Nephron (organoid): ENCODE measurements around the gene ELMOD1.

Experiments
- H3K27ac Mint-ChIP-seq, 3 experiments: 2 replicates each; pipeline ENCODE4 v1.8.0; 2020; ENCODE audit warnings: mixed read lengths in 3 of 3, mild to moderate bottlenecking in 2 of 3, moderate library complexity in 1 of 3
- H3K27me3 Mint-ChIP-seq: 2 replicates; pipeline ENCODE4 v1.8.0; 2021; ENCODE audit warnings: low read depth, mild to moderate bottlenecking, moderate library complexity, mixed read lengths
- H3K36me3 Mint-ChIP-seq: 2 replicates; pipeline ENCODE4 v1.8.0; 2020; ENCODE audit warnings: low read depth, mixed read lengths
- H3K4me1 Mint-ChIP-seq: 2 replicates; pipeline ENCODE4 v1.8.0; 2020; ENCODE audit warnings: mixed read lengths
- H3K4me3 Mint-ChIP-seq, 3 experiments: 2 replicates each; pipeline ENCODE4 v1.8.0; 2020; ENCODE audit warnings: mild to moderate bottlenecking in 3 of 3, mixed read lengths in 3 of 3, moderate library complexity in 2 of 3
- H3K9me3 Mint-ChIP-seq: 2 replicates; pipeline ENCODE4 v1.8.0; 2020; ENCODE audit warnings: mixed read lengths
- TF ChIP-seq, protein P1 (sequence below), 3 experiments: fragments of 200-600 bp; sonication (generic); IDR thresholded peaks; one replicate each; pipeline ENCODE4 v1.5.0; 2021; ENCODE audit warnings: antibody characterized with exemption in 3 of 3; ENCODE audit not compliant: unreplicated experiment in 3 of 3

The ELMOD1 gene

GRCh38 chr11:107605061-107606006 is 14.4 kb downstream of the ELMOD1 start:
- Mint-ChIP-seq H3K27ac (peak overlapping the region in 1 of 3 experiments; percentile 0), H3K9me3 (no peaks in the 10 kb centered on the region), H3K27me3 (peaks cover 44% of the 10 kb centered on the region), H3K4me1 (no peaks in the 10 kb centered on the region), H3K4me3 (no peak overlapping the region), H3K36me3 (no peaks in the 10 kb centered on the region)
- TF ChIP-seq, protein P1, sequence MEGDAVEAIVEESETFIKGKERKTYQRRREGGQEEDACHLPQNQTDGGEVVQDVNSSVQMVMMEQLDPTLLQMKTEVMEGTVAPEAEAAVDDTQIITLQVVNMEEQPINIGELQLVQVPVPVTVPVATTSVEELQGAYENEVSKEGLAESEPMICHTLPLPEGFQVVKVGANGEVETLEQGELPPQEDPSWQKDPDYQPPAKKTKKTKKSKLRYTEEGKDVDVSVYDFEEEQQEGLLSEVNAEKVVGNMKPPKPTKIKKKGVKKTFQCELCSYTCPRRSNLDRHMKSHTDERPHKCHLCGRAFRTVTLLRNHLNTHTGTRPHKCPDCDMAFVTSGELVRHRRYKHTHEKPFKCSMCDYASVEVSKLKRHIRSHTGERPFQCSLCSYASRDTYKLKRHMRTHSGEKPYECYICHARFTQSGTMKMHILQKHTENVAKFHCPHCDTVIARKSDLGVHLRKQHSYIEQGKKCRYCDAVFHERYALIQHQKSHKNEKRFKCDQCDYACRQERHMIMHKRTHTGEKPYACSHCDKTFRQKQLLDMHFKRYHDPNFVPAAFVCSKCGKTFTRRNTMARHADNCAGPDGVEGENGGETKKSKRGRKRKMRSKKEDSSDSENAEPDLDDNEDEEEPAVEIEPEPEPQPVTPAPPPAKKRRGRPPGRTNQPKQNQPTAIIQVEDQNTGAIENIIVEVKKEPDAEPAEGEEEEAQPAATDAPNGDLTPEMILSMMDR (IDR thresholded peaks at IDR 0.05; ENCODE audit: unreplicated experiment in 3 of 3): no peak

DNA sequence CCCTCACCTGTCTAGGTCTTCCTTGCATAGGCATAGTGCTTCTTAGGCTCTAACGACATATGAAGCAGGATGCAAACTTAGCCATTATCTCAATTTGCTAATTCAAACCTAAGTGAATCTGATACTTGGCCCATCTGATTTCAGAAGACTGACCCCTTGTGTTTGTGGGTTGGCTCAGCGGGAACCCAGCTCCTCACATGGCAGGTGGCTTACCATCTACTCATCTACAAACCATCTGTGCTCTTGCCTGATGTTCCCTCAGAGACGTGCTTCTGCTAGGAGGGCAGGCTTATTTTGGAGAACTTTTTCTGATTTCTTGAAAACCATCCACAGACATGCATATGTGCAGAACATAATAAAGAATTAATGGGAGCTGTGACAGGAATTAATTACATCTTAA is 15.2 kb downstream of the ELMOD1 start:
- H3K27me3 Mint-ChIP-seq: peaks cover 39% of the 10 kb centered on the region
- H3K36me3 Mint-ChIP-seq: no peaks in the 10 kb centered on the region
- H3K4me3 Mint-ChIP-seq: no peak overlapping the region
- TF ChIP-seq, protein P1 (IDR thresholded peaks at IDR 0.05; ENCODE audit: unreplicated experiment in 3 of 3): no peak
- no peak overlapping the region for H3K27ac Mint-ChIP-seq
- no peaks in the 10 kb centered on the region for H3K9me3 Mint-ChIP-seq
- no peaks in the 10 kb centered on the region for H3K4me1 Mint-ChIP-seq

DNA sequence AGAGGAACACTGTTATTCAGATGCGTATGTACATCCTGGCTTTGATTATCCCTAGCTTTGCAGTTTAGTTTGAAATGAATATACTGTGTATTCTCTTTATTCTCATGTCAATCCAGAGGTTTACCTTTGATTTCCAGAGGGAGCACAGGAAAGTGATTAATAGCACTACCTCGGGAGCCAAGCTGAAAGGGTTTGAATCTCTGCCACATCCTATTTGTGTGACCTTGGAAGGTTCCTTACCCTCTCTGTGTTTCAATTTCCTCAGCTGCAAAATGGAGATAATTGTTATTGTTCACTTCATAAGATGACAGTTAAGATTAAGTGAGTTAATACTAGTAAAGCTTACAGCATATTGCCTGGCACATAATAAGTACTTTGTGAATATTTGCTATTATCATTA is 17.9 kb downstream of the ELMOD1 start:
- Mint-ChIP-seq H3K9me3 (no peaks in the 10 kb centered on the region), H3K36me3 (no peaks in the 10 kb centered on the region), H3K27ac (peak overlapping the region in 1 of 3 experiments; percentile 27), H3K27me3 (peaks cover 20% of the 10 kb centered on the region), H3K4me3 (no peak overlapping the region), H3K4me1 (no peaks in the 10 kb centered on the region)
- TF ChIP-seq, protein P1 (IDR thresholded peaks at IDR 0.05; ENCODE audit: unreplicated experiment in 3 of 3): no peak

DNA sequence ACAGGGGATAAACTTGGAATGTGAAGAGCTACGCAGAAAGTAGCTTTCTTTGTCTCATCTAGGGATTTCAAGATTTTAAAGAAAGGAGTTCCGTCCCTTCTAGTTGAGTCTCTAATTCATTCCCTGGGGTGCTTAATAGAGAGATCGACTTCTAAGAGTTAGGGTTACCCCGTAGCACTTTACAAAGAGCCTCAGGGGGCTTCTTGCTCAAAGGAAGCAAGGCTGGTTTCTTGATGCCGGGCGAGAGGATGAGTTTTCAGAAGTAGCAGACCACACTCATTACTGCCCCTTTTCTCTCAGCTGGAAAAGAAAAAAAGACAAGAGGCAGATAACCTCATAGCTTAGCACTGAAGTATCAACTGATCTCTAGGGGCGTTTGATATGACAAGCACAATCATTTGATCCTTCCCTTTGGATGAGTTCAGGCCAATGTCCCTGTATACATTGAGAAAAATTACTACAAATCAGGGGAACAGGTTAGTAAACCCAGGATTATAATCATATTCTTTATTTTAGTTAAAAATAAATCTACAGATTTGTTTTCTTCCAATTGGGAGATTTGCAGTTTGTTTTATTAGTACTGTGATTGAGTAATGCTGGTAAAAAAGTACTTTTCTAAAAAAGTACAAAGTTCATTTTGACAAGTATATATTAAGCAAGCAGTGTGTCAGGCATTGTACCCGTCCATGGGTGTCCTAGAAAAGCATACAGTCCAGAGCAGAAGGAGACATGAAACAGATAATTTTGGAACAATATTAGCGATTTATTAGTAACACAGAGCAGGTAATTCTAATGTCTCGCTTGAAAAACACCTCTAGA is 18.7 kb downstream of the ELMOD1 start:
- H3K4me3 Mint-ChIP-seq: no peak overlapping the region

DNA sequence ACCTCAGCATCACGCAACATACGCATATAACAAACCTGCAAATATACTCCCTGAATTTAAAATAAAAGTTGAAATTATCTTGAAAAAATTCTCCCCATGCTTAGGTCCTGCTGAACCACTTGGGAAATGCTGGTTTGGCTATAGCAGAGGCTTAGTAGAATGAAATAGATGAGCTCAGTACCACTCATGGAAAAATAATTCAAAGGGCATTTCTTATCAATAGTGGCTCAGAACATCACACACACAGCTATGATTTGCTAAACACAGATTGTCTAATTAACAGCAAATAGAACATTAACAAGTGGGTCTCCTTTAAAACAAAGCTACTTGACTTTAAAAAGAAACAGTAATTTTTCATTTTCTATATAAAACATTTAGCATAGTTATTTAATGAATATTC is 21.5 kb downstream of the ELMOD1 start:
- Mint-ChIP-seq H3K36me3 (no peaks in the 10 kb centered on the region), H3K27ac (no peak overlapping the region), H3K4me1 (no peaks in the 10 kb centered on the region), H3K9me3 (no peaks in the 10 kb centered on the region), H3K4me3 (no peak overlapping the region), H3K27me3 (peaks cover 15% of the 10 kb centered on the region)
- TF ChIP-seq, protein P1 (IDR thresholded peaks at IDR 0.05; ENCODE audit: unreplicated experiment in 3 of 3): no peak

More for the DNA sequence above, 18.7 kb downstream of the ELMOD1 start:
- no peaks in the 10 kb centered on the region for H3K36me3 Mint-ChIP-seq
- H3K27me3 Mint-ChIP-seq: peaks cover 20% of the 10 kb centered on the region
- H3K4me1 Mint-ChIP-seq: no peaks in the 10 kb centered on the region
- H3K27ac Mint-ChIP-seq: no peak overlapping the region
- TF ChIP-seq, protein P1 (IDR thresholded peaks at IDR 0.05; ENCODE audit: unreplicated experiment in 3 of 3): no peak
- H3K9me3 Mint-ChIP-seq: no peaks in the 10 kb centered on the region
